HCT116 (cell line): Measurements from ENCODE around the gene DMRT3. TPM values are rescaled to one million over a fixed set of nuclear protein-coding genes. Genes with fewer than 3 reads are reported as not detected.
A peak's percentile ranks its signal among the peaks of the same experiment; 100 is the strongest.

Source experiments
- ATAC-seq: fragments of 200-7000 bp; cut with Tn5 transposase; 2 replicates; pipeline ENCODE4 v1.9.1; 2020; ENCODE audit warnings: mild to moderate bottlenecking, moderate library complexity
- BruUV-seq: library from RNA; stranded (reverse); fragments of 400-500 nt; replicated peaks from 2 replicates; lab custom pipeline; 2021; lab: Mats Ljungman, UMichigan
- CTCF ChIA-PET: fragments of 300-600 bp; sonication (Branson Sonifier 250); formaldehyde crosslinking; loops from one replicate; lab custom pipeline; 2021; ENCODE audit warnings: antibody characterized with exemption; lab: Charles Lee
- POLR2A ChIA-PET: fragments of 300-600, 350-600 bp; sonication (Branson Sonifier 250); formaldehyde crosslinking; loops from one replicate; lab custom pipeline; 2021; ENCODE audit warnings: antibody characterized with exemption; lab: Charles Lee
- RAD21 ChIA-PET, 2 experiments: fragments of 300-600 bp; sonication (Branson Sonifier 250); formaldehyde crosslinking; loops; one replicate each; lab custom pipeline; 2023; ENCODE audit warnings: low total read pairs in 2 of 2; ENCODE audit not compliant: uncharacterized antibody in 2 of 2, unreplicated experiment in 2 of 2, low non-redundant PET in 1 of 2; lab: Charles Lee
- DNase-seq: peaks from one replicate; pipeline ENCODE4 v3.0.0-alpha.2; 2010; ENCODE audit warnings: low read depth, low spot score
- H2AFZ ChIP-seq: fragments of 200-600 bp; shearing (Covaris generic), sonication (generic); 2 replicates; pipeline ENCODE4 v1.6.1; 2017; ENCODE audit warnings: low read depth, mixed run types, mixed read lengths, antibody characterized with exemption, low read length; ENCODE audit not compliant: poor library complexity, severe bottlenecking
- H3K27ac ChIP-seq: 2 replicates; pipeline ENCODE4 v1.5.1; 2012; ENCODE audit warnings: low read depth, low read length
- H3K27me3 ChIP-seq: fragments of 200-600 bp; sonication (generic); 2 replicates; pipeline ENCODE4 v1.6.1; 2016; ENCODE audit warnings: mixed run types, low read length, mixed read lengths; ENCODE audit not compliant: insufficient read depth
- H3K36me3 ChIP-seq, 2 experiments: fragments of 200-500 bp in 1 of 2; fragments of 200-600 bp in 1 of 2; sonication (Bioruptor generic) in 1 of 2; sonication (generic) in 1 of 2; 2 replicates each; pipeline versions ENCODE4 v1.5.1 to v1.6.1; 2014 to 2016; ENCODE audit warnings: low read length in 2 of 2, inconsistent platforms in 1 of 2, mixed read lengths in 1 of 2, mixed run types in 1 of 2; ENCODE audit not compliant: insufficient read depth in 2 of 2, control insufficient read depth in 1 of 2
- H3K4me1 ChIP-seq, 2 experiments: fragments of 200-600 bp in 1 of 2; sonication (generic) in 1 of 2; 2 replicates each; pipeline versions ENCODE4 v1.5.1 to v1.6.1; 2012 to 2017; ENCODE audit warnings: low read length in 2 of 2, inconsistent platforms in 1 of 2, mild to moderate bottlenecking in 1 of 2, mixed read lengths in 1 of 2, mixed run types in 1 of 2, moderate library complexity in 1 of 2; ENCODE audit not compliant: insufficient read depth in 2 of 2, control insufficient read depth in 1 of 2
- H3K4me2 ChIP-seq: fragments of 200-600 bp; sonication (generic); 2 replicates; pipeline ENCODE4 v1.6.1; 2017; ENCODE audit warnings: mixed run types, low read length, mixed read lengths
- H3K4me3 ChIP-seq, 2 experiments: fragments of 200-600 bp in 1 of 2; sonication (generic) in 1 of 2; replicated peaks in 1 of 2; 2 replicates each; pipeline ENCODE4 v1.5.1; 2011 to 2016; ENCODE audit warnings: low read length in 2 of 2, control low read depth in 1 of 2, low read depth in 1 of 2, mild to moderate bottlenecking in 1 of 2, mixed read lengths in 1 of 2, mixed run types in 1 of 2
- H3K79me2 ChIP-seq: fragments of 200-600 bp; sonication (generic); 2 replicates; pipeline ENCODE4 v1.6.1; 2017; ENCODE audit warnings: mild to moderate bottlenecking, mixed run types, low read length, moderate library complexity, mixed read lengths; ENCODE audit not compliant: insufficient read depth
- H3K9ac ChIP-seq: fragments of 200-600 bp; sonication (generic); 2 replicates; pipeline ENCODE4 v1.6.1; 2016; ENCODE audit warnings: low read length, mixed read lengths
- H3K9me2 ChIP-seq: fragments of 200-600 bp; sonication (generic), shearing (Covaris generic); 2 replicates; pipeline ENCODE4 v1.6.1; 2017; ENCODE audit warnings: mixed run types, mild to moderate bottlenecking, moderate library complexity; ENCODE audit not compliant: insufficient read depth
- H3K9me3 ChIP-seq, 2 experiments: fragments of 200-500 bp in 1 of 2; fragments of 200-600 bp in 1 of 2; sonication (Bioruptor generic) in 1 of 2; sonication (generic) in 1 of 2; 2 replicates each; pipeline ENCODE4 v1.6.1; 2014 to 2017; ENCODE audit warnings: low read length in 2 of 2, mixed read lengths in 2 of 2, inconsistent platforms in 1 of 2, low read depth in 1 of 2, mild to moderate bottlenecking in 1 of 2, mixed run types in 1 of 2, moderate library complexity in 1 of 2; ENCODE audit not compliant: control insufficient read depth in 1 of 2, insufficient read depth in 1 of 2
- H4K20me1 ChIP-seq: fragments of 200-600 bp; sonication (generic), shearing (Covaris generic); 2 replicates; pipeline ENCODE4 v1.6.1; 2017; ENCODE audit warnings: mixed run types, mild to moderate bottlenecking, moderate library complexity; ENCODE audit not compliant: insufficient read depth
- SIN3A ChIP-seq: IDR thresholded peaks from 2 replicates; pipeline ENCODE4 v1.6.1; 2012; ENCODE audit warnings: low read depth
- ZFX ChIP-seq: fragments of 450-650 bp; IDR thresholded peaks from 2 replicates; pipeline ENCODE4 v1.6.1; 2017
- ZNF274 ChIP-seq: fragments of 200-500 bp; sonication (Bioruptor generic); IDR thresholded peaks from 2 replicates; pipeline ENCODE4 v1.6.1; 2014; ENCODE audit warnings: mild to moderate bottlenecking, low read depth, low read length, inconsistent platforms
- intact Hi-C: fragments of 100-400 bp; cut with micrococcal nuclease; formaldehyde crosslinking; loops from 2 replicates; pipeline ENCODE4 v1.10.0; 2022
- total RNA-seq: library from RNA; stranded (reverse); gene quantifications from one replicate; pipeline ENCODE4 v1.2.1, GENCODE V29; 2021; ENCODE audit not compliant: unreplicated experiment
- TF ChIP-seq, protein P1 (sequence below): IDR thresholded peaks from 2 replicates; pipeline ENCODE4 v1.6.1; 2012
- TF ChIP-seq, protein P2 (sequence below), 3 experiments: fragments of 200-600 bp in 1 of 3; sonication (generic) in 1 of 3; IDR thresholded peaks in 2 of 3; conservative IDR thresholded peaks in 1 of 3; 2 replicates each; pipeline ENCODE4 v1.5.1; 2012 to 2017; ENCODE audit warnings: low read depth in 2 of 3, low read length in 2 of 3, antibody characterized with exemption in 1 of 3, borderline replicate concordance in 1 of 3, control low read depth in 1 of 3, mild to moderate bottlenecking in 1 of 3, mixed read lengths in 1 of 3, mixed run types in 1 of 3, moderate library complexity in 1 of 3; ENCODE audit not compliant: insufficient read depth in 1 of 3

Gene DMRT3
- total RNA-seq, 1 experiment from 2014 or later = not detected

GRCh38 chr9:928363-929042 lies 48.0 kb upstream of the DMRT3 start:
- CTCF ChIA-PET = interaction anchor here (1.0 to 2.6 kb wide), 8 partner anchors 9 to 118 kb away, joined by 4 to 15 read pairs (median 4); no protein-coding TSS in a partner anchor

More at GRCh38 chr9:928363-929042, 48.0 kb upstream of the DMRT3 start:
- Histone ChIP-seq H3K9me2 (no peaks in the 10 kb centered on the region), H2AFZ (no peak overlapping the region), H3K4me1 (no peaks in the 10 kb centered on the region), H3K36me3 (no peaks in the 10 kb centered on the region), H3K4me2 (no peak overlapping the region), H3K9ac (no peak overlapping the region), H3K27me3 (0 out of 2 replicates have a peak, but pooled peaks cover 4% of the 10 kb centered on the region), H4K20me1 (no peaks in the 10 kb centered on the region), H3K79me2 (no peaks in the 10 kb centered on the region), H3K27ac (no peak overlapping the region), H3K9me3 (no peaks in the 10 kb centered on the region), H3K4me3 (no peak overlapping the region)
- ChIA-PET POLR2A (interaction anchor here (1.2 kb wide), 1 partner anchor 21 kb away, joined by 3 read pairs; no protein-coding TSS in a partner anchor), RAD21 (no interaction called here)
- no TSS peak for BruUV-seq
- TF ChIP-seq ZNF274 (no peak), SIN3A (no peak), ZFX (no peak)
- TF ChIP-seq, protein P1, sequence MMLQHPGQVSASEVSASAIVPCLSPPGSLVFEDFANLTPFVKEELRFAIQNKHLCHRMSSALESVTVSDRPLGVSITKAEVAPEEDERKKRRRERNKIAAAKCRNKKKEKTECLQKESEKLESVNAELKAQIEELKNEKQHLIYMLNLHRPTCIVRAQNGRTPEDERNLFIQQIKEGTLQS = no peak
- TF ChIP-seq, protein P2, sequence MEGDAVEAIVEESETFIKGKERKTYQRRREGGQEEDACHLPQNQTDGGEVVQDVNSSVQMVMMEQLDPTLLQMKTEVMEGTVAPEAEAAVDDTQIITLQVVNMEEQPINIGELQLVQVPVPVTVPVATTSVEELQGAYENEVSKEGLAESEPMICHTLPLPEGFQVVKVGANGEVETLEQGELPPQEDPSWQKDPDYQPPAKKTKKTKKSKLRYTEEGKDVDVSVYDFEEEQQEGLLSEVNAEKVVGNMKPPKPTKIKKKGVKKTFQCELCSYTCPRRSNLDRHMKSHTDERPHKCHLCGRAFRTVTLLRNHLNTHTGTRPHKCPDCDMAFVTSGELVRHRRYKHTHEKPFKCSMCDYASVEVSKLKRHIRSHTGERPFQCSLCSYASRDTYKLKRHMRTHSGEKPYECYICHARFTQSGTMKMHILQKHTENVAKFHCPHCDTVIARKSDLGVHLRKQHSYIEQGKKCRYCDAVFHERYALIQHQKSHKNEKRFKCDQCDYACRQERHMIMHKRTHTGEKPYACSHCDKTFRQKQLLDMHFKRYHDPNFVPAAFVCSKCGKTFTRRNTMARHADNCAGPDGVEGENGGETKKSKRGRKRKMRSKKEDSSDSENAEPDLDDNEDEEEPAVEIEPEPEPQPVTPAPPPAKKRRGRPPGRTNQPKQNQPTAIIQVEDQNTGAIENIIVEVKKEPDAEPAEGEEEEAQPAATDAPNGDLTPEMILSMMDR (IDR thresholded peaks at IDR 0.05 in 2 of 3, conservative IDR thresholded peaks at IDR 0.05 in 1 of 3; ENCODE audit: borderline replicate concordance in 1 of 3, insufficient read depth in 1 of 3, low read depth in 2 of 3, low read length in 2 of 3) = peak in 2 of 3 experiments; percentile 69 to 80; a peak in 4 of 6 replicates
- peak; percentile 37 for DNase-seq
- ATAC-seq = peak; percentile 85
- intact Hi-C loops = no loop called here
